PC-9 (cell line): ENCODE measurements around the gene ATP7B.

Source experiments
- CTCF ChIP-seq: fragments of 200-600 bp; sonication (generic); conservative IDR thresholded peaks from 2 replicates; pipeline ENCODE4 v1.6.1; 2017; ENCODE audit warnings: mixed run types, antibody characterized with exemption, mild to moderate bottlenecking, moderate library complexity
- EZH2 ChIP-seq: fragments of 200-600 bp; sonication (generic); IDR thresholded peaks from 2 replicates; pipeline ENCODE4 v1.8.0; 2017; ENCODE audit warnings: antibody characterized with exemption, low read depth

- TF ChIP-seq CTCF (no peak), EZH2 (no peak)
Observed at GRCh38 chr13:51944428-51944827, 66.8 kb downstream of the ATP7B start.
